ENCODE measurements around the gene ZNF681. TPM values are rescaled to one million over a fixed set of nuclear protein-coding genes. Genes with fewer than 3 reads are reported as not detected.

ZNF681 gene
- total and polyA plus RNA-seq, 2 of the 4 experiments (the other 2 are of a cell fraction) = 0.15 to 0.54 TPM

GRCh38 chr19:23762884-23763711 is 4.4 kb upstream of the ZNF681 start:
- in situ Hi-C loops (cut with MboI; ENCODE audit: low sequenced_read_pairs) = no loop called here
- 13% methylated on average over 8 of the region's 51 CpGs; no CpG with 5 or more reads in 1 of the 2 experiments for WGBS, 2 experiments (ENCODE audit: extremely low coverage in 2 of 2, insufficient read length in 1 of 2)
- no peaks in the 10 kb centered on the region for H3K79me1 ChIP-seq (ENCODE audit: low read depth in 1 of 2, low read length in 2 of 2)
- no peak overlapping the region for H3K23ac ChIP-seq (ENCODE audit: low read depth, low read length)
- H2AFZ ChIP-seq (replicated peaks; ENCODE audit: low read length, poor library complexity) = peak overlapping the region; percentile 93
- ATAC-seq (ENCODE audit: low read depth) (peak; percentile 77), DNase-seq (peak; percentile 13)
- H3K4me2 ChIP-seq (ENCODE audit: low read depth, low read length) = peak overlapping the region; percentile 72
- H2BK120ac ChIP-seq (ENCODE audit: low read depth, low read length) = no peak overlapping the region
- no peak for TF ChIP-seq NFE2L2 (IDR thresholded peaks at IDR 0.05; ENCODE audit: low read depth, low read length)
- TF ChIP-seq BHLHE40 (IDR thresholded peaks at IDR 0.05; ENCODE audit: low read depth, low read length) = no peak
- no peaks in the 10 kb centered on the region for H3K9me1 ChIP-seq (ENCODE audit: insufficient read depth, low read length)
- H3K27ac ChIP-seq (ENCODE audit: insufficient read depth, low read length) = no peak overlapping the region
- H4K5ac ChIP-seq (ENCODE audit: low read depth, low read length) = no peak overlapping the region
- no peak overlapping the region; the same call in 1 of the 2 replicates for H3K14ac ChIP-seq (replicated peaks; ENCODE audit: low read depth, low read length)
- H2AK9ac ChIP-seq (replicated peaks; ENCODE audit: low read depth, low read length, poor library complexity) = no peak overlapping the region
- no peak overlapping the region for H2BK5ac ChIP-seq (ENCODE audit: low read depth, low read length, poor library complexity, severe bottlenecking)
- no peak overlapping the region for H3K18ac ChIP-seq (ENCODE audit: low read depth, low read length)
- peak overlapping the region; percentile 48 for H3K9ac ChIP-seq (ENCODE audit: low read depth, low read length)
- H3K36me3 ChIP-seq (ENCODE audit: control insufficient read depth, insufficient read depth, low read length) = no peaks in the 10 kb centered on the region
- no peaks in the 10 kb centered on the region for H3K4me1 ChIP-seq (ENCODE audit: control insufficient read depth, insufficient read depth, low read length)
- no peak overlapping the region for H4K91ac ChIP-seq (ENCODE audit: insufficient read depth, low read depth, low read length)
- no TSS peak for BruUV-seq (replicated peaks)
- H2BK15ac ChIP-seq (ENCODE audit: low read depth, low read length) = no peak overlapping the region
- no peak overlapping the region for H3K4ac ChIP-seq (ENCODE audit: low read depth, low read length)
- dilution Hi-C loops (cut with HindIII; ENCODE audit: low sequenced_read_pairs, unreplicated experiment) = no loop called here
- ChIA-PET POLR2A (ENCODE audit: unreplicated experiment) (no interaction called here), CTCF (interaction anchor here (0.6 kb wide), 2 partner anchors 271 to 336 kb away, joined by 3 read pairs; no protein-coding TSS in a partner anchor)
- H2BK20ac ChIP-seq (ENCODE audit: low read depth, low read length) = no peak overlapping the region
- H3K56ac ChIP-seq (ENCODE audit: extremely low read depth, insufficient read depth, low read length) = no peak overlapping the region
- no peak overlapping the region for H2AK5ac ChIP-seq (ENCODE audit: low read depth, low read length)
- intact Hi-C loops (cut with micrococcal nuclease) = no loop called here
- H4K20me1 ChIP-seq (ENCODE audit: insufficient read depth, low read length) = no peaks in the 10 kb centered on the region
- H3K9me3 ChIP-seq (ENCODE audit: control insufficient read depth, insufficient read depth, low read length) = no peaks in the 10 kb centered on the region
- H3K27me3 ChIP-seq (ENCODE audit: control insufficient read depth, insufficient read depth, low read length) = no peaks in the 10 kb centered on the region
- no peak overlapping the region for H4K8ac ChIP-seq (ENCODE audit: low read depth in 2 of 2, low read length in 2 of 2)
- peak overlapping the region; percentile 74 for H3K4me3 ChIP-seq (ENCODE audit: insufficient read depth, low read depth, low read length)

Measured in IMR-90 (cell line).